ENCODE measurements around the gene GRM8. TPM values are rescaled to one million over a fixed set of nuclear protein-coding genes. Genes with fewer than 3 reads are reported as not detected.

GRM8 gene
- total and polyA plus RNA-seq, 7 donors = 0.08 TPM; not detected in 6

DNA sequence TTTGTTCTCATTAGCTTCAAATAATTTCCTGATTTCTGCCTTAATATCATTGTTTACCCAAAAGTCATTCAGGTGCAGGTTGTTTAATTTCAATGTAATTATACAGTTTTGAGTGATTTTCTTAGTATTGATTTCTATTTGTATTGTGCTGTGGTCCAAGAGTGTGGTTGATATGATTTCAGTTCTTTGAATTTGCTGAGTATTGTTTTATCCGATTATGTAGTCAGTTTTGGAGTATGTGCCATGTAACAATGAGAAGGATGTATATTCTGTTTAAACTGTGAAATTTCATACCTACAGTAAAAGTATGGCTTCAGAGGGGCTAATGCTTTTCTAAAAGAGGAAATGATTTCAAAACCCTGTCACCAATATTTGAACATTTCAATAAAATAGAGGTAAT, 17.4 kb upstream of the GRM8 start:
- no peak for ATAC-seq

DNA sequence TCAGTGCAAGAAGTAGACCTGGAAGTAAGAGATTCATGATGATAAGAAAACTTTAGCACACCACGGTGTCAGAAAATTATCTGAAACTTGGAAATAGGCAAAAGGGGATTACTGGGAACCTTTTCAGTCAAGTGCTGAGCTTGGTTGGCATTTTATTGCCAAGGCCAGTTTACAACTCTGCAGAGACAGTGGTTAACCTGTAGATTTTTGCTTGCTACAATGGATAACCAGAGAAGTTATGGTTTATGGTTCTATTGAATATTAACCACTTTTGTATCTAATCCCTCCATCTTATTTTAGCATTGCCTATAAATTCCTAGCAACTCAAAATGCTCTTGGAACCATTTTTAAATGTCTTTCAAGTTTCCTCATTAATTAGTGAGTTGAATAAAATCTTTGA, 13.3 kb upstream of the GRM8 start:
- Histone ChIP-seq H3K4me3 (no peak overlapping the region), H3K36me3 (ENCODE audit: insufficient read depth in 1 of 2, low read depth in 1 of 2) (no peaks in the 10 kb centered on the region), H3K27ac (no peak overlapping the region), H3K27me3 (ENCODE audit: insufficient read depth in 3 of 3, low read length in 2 of 3) (peaks cover 2 to 10% (median 3%) of the 10 kb centered on the region in 3 donors), H3K9me3 (no peaks in the 10 kb centered on the region), H3K4me1 (no peaks in the 10 kb centered on the region)
- no peak for DNase-seq
- no peak for TF ChIP-seq CTCF (IDR thresholded peaks at IDR 0.05)
- WGBS, 3 donors = 42 to 75% (median 58%) methylated on average over 1 of the region's 1 CpG
- intact Hi-C loops (cut with DNase I) = no loop called here
- ATAC-seq = no peak

More for the DNA sequence above, 17.4 kb upstream of the GRM8 start:
- H3K4me3 ChIP-seq = no peak overlapping the region
- H3K27me3 ChIP-seq (ENCODE audit: insufficient read depth in 3 of 3, low read length in 2 of 3) = peaks cover 0 to 3% (median 0%) of the 10 kb centered on the region in 3 donors
- no peak for DNase-seq
- TF ChIP-seq CTCF (IDR thresholded peaks at IDR 0.05) = no peak
- H3K27ac ChIP-seq = no peak overlapping the region
- no peaks in the 10 kb centered on the region for H3K9me3 ChIP-seq
- intact Hi-C loops (cut with DNase I) = no loop called here
- no peaks in the 10 kb centered on the region for H3K36me3 ChIP-seq (ENCODE audit: insufficient read depth in 1 of 2, low read depth in 1 of 2)
- 97 to 100% (median 100%) methylated on average over 1 of the region's 1 CpG for WGBS, 3 donors
- H3K4me1 ChIP-seq = no peaks in the 10 kb centered on the region

GRCh38 chr7:127264219-127264618, 11.5 kb upstream of the GRM8 start:
- no peak for ATAC-seq
- 81 to 87% (median 85%) methylated on average over 3 of the region's 3 CpGs for WGBS, 3 donors
- Histone ChIP-seq H3K27ac (no peak overlapping the region), H3K27me3 (ENCODE audit: insufficient read depth in 3 of 3, low read length in 2 of 3) (peaks cover 0 to 10% (median 2%) of the 10 kb centered on the region in 3 donors), H3K4me3 (no peak overlapping the region), H3K36me3 (ENCODE audit: insufficient read depth in 1 of 2, low read depth in 1 of 2) (no peaks in the 10 kb centered on the region), H3K9me3 (no peaks in the 10 kb centered on the region), H3K4me1 (no peaks in the 10 kb centered on the region)
- DNase-seq = no peak
- intact Hi-C loops (cut with DNase I) = no loop called here
- no peak for TF ChIP-seq CTCF (IDR thresholded peaks at IDR 0.05)

GRCh38 chr7:127258111-127258510, 5.4 kb upstream of the GRM8 start:
- H3K27ac ChIP-seq = no peak overlapping the region
- WGBS, 3 donors = 71 to 74% (median 71%) methylated on average over 6 of the region's 6 CpGs
- peaks cover 0 to 19% (median 2%) of the 10 kb centered on the region in 3 donors for H3K27me3 ChIP-seq (ENCODE audit: insufficient read depth in 3 of 3, low read length in 2 of 3)
- intact Hi-C loops (cut with DNase I) = no loop called here
- H3K9me3 ChIP-seq = no peaks in the 10 kb centered on the region
- no peaks in the 10 kb centered on the region for H3K4me1 ChIP-seq
- no peak overlapping the region for H3K4me3 ChIP-seq
- no peak for ATAC-seq
- no peak for TF ChIP-seq CTCF (IDR thresholded peaks at IDR 0.05)
- H3K36me3 ChIP-seq (ENCODE audit: insufficient read depth in 1 of 2, low read depth in 1 of 2) = no peaks in the 10 kb centered on the region
- DNase-seq = no peak

DNA sequence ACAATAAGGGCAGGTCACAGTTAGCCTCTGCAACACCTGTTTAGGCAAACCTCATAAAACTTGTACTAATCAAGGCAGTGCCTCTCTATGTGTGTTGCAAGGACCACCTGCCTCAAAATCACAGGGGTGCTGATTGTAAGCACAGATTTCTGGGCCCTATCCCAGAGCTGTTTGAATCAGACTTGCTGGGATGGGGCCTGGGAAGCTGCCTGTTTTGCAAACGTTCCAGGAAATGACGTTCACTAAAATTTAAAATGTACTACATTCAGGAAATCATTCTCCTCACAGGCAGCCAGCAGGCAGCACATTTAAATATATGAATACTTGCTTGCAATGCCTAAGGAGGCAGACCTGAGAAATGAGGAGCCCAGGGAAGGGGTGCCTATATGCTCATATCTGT, 4.3 kb upstream of the GRM8 start:
- DNase-seq (no peak), ATAC-seq (no peak)
- H3K27me3 ChIP-seq (ENCODE audit: insufficient read depth in 3 of 3, low read length in 2 of 3) = peaks cover 0 to 24% (median 2%) of the 10 kb centered on the region in 3 donors
- no peak overlapping the region for H3K27ac ChIP-seq
- intact Hi-C loops (cut with DNase I) = no loop called here
- no peak overlapping the region for H3K4me3 ChIP-seq
- no peaks in the 10 kb centered on the region for H3K9me3 ChIP-seq
- WGBS, 3 donors = 25 to 37% (median 34%) methylated on average over 2 of the region's 2 CpGs
- H3K36me3 ChIP-seq (ENCODE audit: insufficient read depth in 1 of 2, low read depth in 1 of 2) = no peaks in the 10 kb centered on the region
- no peak for TF ChIP-seq CTCF (IDR thresholded peaks at IDR 0.05)
- peaks cover 4% of the 10 kb centered on the region for H3K4me1 ChIP-seq
